Measurements from ENCODE around the gene FSHB.

FSHB gene

DNA sequence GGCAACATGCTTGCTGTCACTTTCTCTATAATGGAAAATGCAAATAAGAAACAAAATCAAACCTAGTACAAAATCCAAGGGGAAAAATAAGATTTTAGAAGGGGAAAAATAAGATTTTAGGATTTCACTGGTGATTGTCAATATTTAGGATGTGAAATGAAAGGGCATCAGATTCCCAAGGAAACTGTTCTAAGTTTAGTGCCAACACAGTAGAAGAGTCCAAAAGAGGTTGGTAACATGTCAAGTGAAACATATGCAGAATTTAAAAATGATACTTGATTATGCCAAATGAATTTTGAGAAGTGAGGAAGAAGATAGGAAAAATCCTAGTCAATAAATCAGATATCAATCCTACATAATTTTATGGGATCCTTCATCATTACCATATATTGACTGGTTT is 46.4 kb downstream of the FSHB start:
- H3K14ac ChIP-seq (ENCODE audit: low read length): no peak overlapping the region
- no peak overlapping the region for H2AK5ac ChIP-seq (ENCODE audit: low read depth, low read length)
- no peak overlapping the region for H3K9ac ChIP-seq (ENCODE audit: low read depth, low read length, poor library complexity)
- H3K27ac ChIP-seq (replicated peaks; ENCODE audit: low read length): no peak overlapping the region
- H3K79me1 ChIP-seq (ENCODE audit: low read depth, low read length): no peaks in the 10 kb centered on the region
- no peak overlapping the region for H2BK15ac ChIP-seq (ENCODE audit: low read length)
- no peak overlapping the region for H2AFZ ChIP-seq (ENCODE audit: low read length)
- H2BK12ac ChIP-seq (ENCODE audit: low read length): no peak overlapping the region
- no peaks in the 10 kb centered on the region for H3K4me1 ChIP-seq (ENCODE audit: control insufficient read depth in 2 of 2, insufficient read depth in 1 of 2, low read depth in 1 of 2, low read length in 2 of 2)
- H2BK5ac ChIP-seq (ENCODE audit: low read length): no peak overlapping the region
- no peak overlapping the region for H4K91ac ChIP-seq (ENCODE audit: low read depth, low read length, poor library complexity)
- no peak overlapping the region for H3K18ac ChIP-seq (ENCODE audit: low read length)
- H3K23ac ChIP-seq (ENCODE audit: low read depth, low read length, poor library complexity): no peak overlapping the region
- no peak overlapping the region for H4K8ac ChIP-seq (ENCODE audit: low read depth, low read length)
- DNase-seq (ENCODE audit: low spot score): no peak
- H2BK120ac ChIP-seq (ENCODE audit: low read depth, low read length): no peak overlapping the region
- H3K4me3 ChIP-seq (ENCODE audit: low read length in 2 of 2): no peak overlapping the region
- no peaks in the 10 kb centered on the region for H3K9me3 ChIP-seq (replicated peaks in 1 of 2; ENCODE audit: control insufficient read depth in 2 of 2, insufficient read depth in 1 of 2, low read depth in 1 of 2, low read length in 2 of 2)
- H3K4me2 ChIP-seq (ENCODE audit: insufficient read depth, low read length, poor library complexity, severe bottlenecking): no peak overlapping the region
- no peak overlapping the region for H3K4ac ChIP-seq (ENCODE audit: low read length)
- no peaks in the 10 kb centered on the region for H3K27me3 ChIP-seq (ENCODE audit: control insufficient read depth in 3 of 3, insufficient read depth in 3 of 3, low read depth in 1 of 3, low read length in 3 of 3)
- no peaks in the 10 kb centered on the region for H3K36me3 ChIP-seq (replicated peaks in 1 of 2; ENCODE audit: control insufficient read depth in 2 of 2, insufficient read depth in 2 of 2, low read length in 2 of 2)

- no peak overlapping the region for H4K91ac ChIP-seq (ENCODE audit: low read depth, low read length, poor library complexity)
- DNase-seq (ENCODE audit: low spot score): no peak
- no peak overlapping the region for H4K8ac ChIP-seq (ENCODE audit: low read depth, low read length)
- no peaks in the 10 kb centered on the region for H3K36me3 ChIP-seq (replicated peaks in 1 of 2; ENCODE audit: control insufficient read depth in 2 of 2, insufficient read depth in 2 of 2, low read length in 2 of 2)
- no peak overlapping the region for H2AFZ ChIP-seq (ENCODE audit: low read length)
- no peak overlapping the region for H3K4me2 ChIP-seq (ENCODE audit: insufficient read depth, low read length, poor library complexity, severe bottlenecking)
- no peak overlapping the region for H2BK15ac ChIP-seq (ENCODE audit: low read length)
- no peak overlapping the region for H2BK5ac ChIP-seq (ENCODE audit: low read length)
- no peaks in the 10 kb centered on the region for H3K9me3 ChIP-seq (replicated peaks in 1 of 2; ENCODE audit: control insufficient read depth in 2 of 2, insufficient read depth in 1 of 2, low read depth in 1 of 2, low read length in 2 of 2)
- no peaks in the 10 kb centered on the region for H3K79me1 ChIP-seq (ENCODE audit: low read depth, low read length)
- no peak overlapping the region for H3K9ac ChIP-seq (ENCODE audit: low read depth, low read length, poor library complexity)
- no peaks in the 10 kb centered on the region for H3K27me3 ChIP-seq (ENCODE audit: control insufficient read depth in 3 of 3, insufficient read depth in 3 of 3, low read depth in 1 of 3, low read length in 3 of 3)
- H3K14ac ChIP-seq (ENCODE audit: low read length): no peak overlapping the region
- WGBS, 2 donors (ENCODE audit: extremely low coverage in 2 of 2, insufficient read length in 2 of 2, insufficient replicate concordance in 1 of 2): no CpG with 5 or more reads among the region's 2 CpGs
- H3K4me1 ChIP-seq (ENCODE audit: control insufficient read depth in 2 of 2, insufficient read depth in 1 of 2, low read depth in 1 of 2, low read length in 2 of 2): peaks cover 0 to 2% of the 10 kb centered on the region in 2 donors
- H3K18ac ChIP-seq (ENCODE audit: low read length): no peak overlapping the region
- no peak overlapping the region for H2BK120ac ChIP-seq (ENCODE audit: low read depth, low read length)
- no peak overlapping the region for H3K4ac ChIP-seq (ENCODE audit: low read length)
- no peak overlapping the region for H3K23ac ChIP-seq (ENCODE audit: low read depth, low read length, poor library complexity)
- no peak overlapping the region for H2AK5ac ChIP-seq (ENCODE audit: low read depth, low read length)
- no peak overlapping the region for H3K27ac ChIP-seq (replicated peaks; ENCODE audit: low read length)
- no peak overlapping the region for H3K4me3 ChIP-seq (ENCODE audit: low read length in 2 of 2)
- no peak overlapping the region for H2BK12ac ChIP-seq (ENCODE audit: low read length)
Observed at GRCh38 chr11:30279796-30280195, 49.0 kb downstream of the FSHB start.

GRCh38 chr11:30281476-30282288 is 50.9 kb downstream of the FSHB start:
- peak overlapping the region; percentile 52 for H2AK5ac ChIP-seq (ENCODE audit: low read depth, low read length)
- no peaks in the 10 kb centered on the region for H3K27me3 ChIP-seq (ENCODE audit: control insufficient read depth in 3 of 3, insufficient read depth in 3 of 3, low read depth in 1 of 3, low read length in 3 of 3)
- no peak overlapping the region for H3K4ac ChIP-seq (ENCODE audit: low read length)
- H3K4me1 ChIP-seq (ENCODE audit: control insufficient read depth in 2 of 2, insufficient read depth in 1 of 2, low read depth in 1 of 2, low read length in 2 of 2): peaks cover 0 to 2% of the 10 kb centered on the region in 2 donors
- H3K79me1 ChIP-seq (ENCODE audit: low read depth, low read length): no peaks in the 10 kb centered on the region
- H2BK12ac ChIP-seq (ENCODE audit: low read length): no peak overlapping the region
- no peak overlapping the region for H3K9ac ChIP-seq (ENCODE audit: low read depth, low read length, poor library complexity)
- no peaks in the 10 kb centered on the region for H3K9me3 ChIP-seq (replicated peaks in 1 of 2; ENCODE audit: control insufficient read depth in 2 of 2, insufficient read depth in 1 of 2, low read depth in 1 of 2, low read length in 2 of 2)
- no peak overlapping the region for H2BK15ac ChIP-seq (ENCODE audit: low read length)
- H3K23ac ChIP-seq (ENCODE audit: low read depth, low read length, poor library complexity): no peak overlapping the region
- no peak overlapping the region for H3K4me3 ChIP-seq (ENCODE audit: low read length in 2 of 2)
- H3K4me2 ChIP-seq (ENCODE audit: insufficient read depth, low read length, poor library complexity, severe bottlenecking): no peak overlapping the region
- no peaks in the 10 kb centered on the region for H3K36me3 ChIP-seq (replicated peaks in 1 of 2; ENCODE audit: control insufficient read depth in 2 of 2, insufficient read depth in 2 of 2, low read length in 2 of 2)
- H4K8ac ChIP-seq (ENCODE audit: low read depth, low read length): no peak overlapping the region
- no CpG with 5 or more reads among the region's 7 CpGs for WGBS, 2 donors (ENCODE audit: extremely low coverage in 2 of 2, insufficient read length in 2 of 2, insufficient replicate concordance in 1 of 2)
- peak overlapping the region; percentile 31 for H2BK120ac ChIP-seq (ENCODE audit: low read depth, low read length)
- H3K14ac ChIP-seq (ENCODE audit: low read length): peak overlapping the region; percentile 56
- H3K27ac ChIP-seq (replicated peaks; ENCODE audit: low read length): no peak overlapping the region
- no peak for DNase-seq (ENCODE audit: low spot score)
- no peak overlapping the region for H2AFZ ChIP-seq (ENCODE audit: low read length)
- H3K18ac ChIP-seq (ENCODE audit: low read length): peak overlapping the region; percentile 83
- H4K91ac ChIP-seq (ENCODE audit: low read depth, low read length, poor library complexity): peak overlapping the region; percentile 22
- H2BK5ac ChIP-seq (ENCODE audit: low read length): no peak overlapping the region

- no peak overlapping the region for H2BK5ac ChIP-seq (ENCODE audit: low read length)
- peak overlapping the region; percentile 52 for H2AK5ac ChIP-seq (ENCODE audit: low read depth, low read length)
- H3K9ac ChIP-seq (ENCODE audit: low read depth, low read length, poor library complexity): no peak overlapping the region
- no peak for DNase-seq (ENCODE audit: low spot score)
- H3K4me3 ChIP-seq (ENCODE audit: low read length in 2 of 2): peak overlapping the region in 1 of 2 donors; percentile 55
- no CpG with 5 or more reads among the region's 3 CpGs for WGBS, 2 donors (ENCODE audit: extremely low coverage in 2 of 2, insufficient read length in 2 of 2, insufficient replicate concordance in 1 of 2)
- H3K4me1 ChIP-seq (ENCODE audit: control insufficient read depth in 2 of 2, insufficient read depth in 1 of 2, low read depth in 1 of 2, low read length in 2 of 2): peaks cover 2 to 3% of the 10 kb centered on the region in 2 donors
- no peak overlapping the region for H3K27ac ChIP-seq (replicated peaks; ENCODE audit: low read length)
- no peak overlapping the region for H4K8ac ChIP-seq (ENCODE audit: low read depth, low read length)
- peak overlapping the region; percentile 22 for H4K91ac ChIP-seq (ENCODE audit: low read depth, low read length, poor library complexity)
- no peaks in the 10 kb centered on the region for H3K27me3 ChIP-seq (ENCODE audit: control insufficient read depth in 3 of 3, insufficient read depth in 3 of 3, low read depth in 1 of 3, low read length in 3 of 3)
- H3K4me2 ChIP-seq (ENCODE audit: insufficient read depth, low read length, poor library complexity, severe bottlenecking): no peak overlapping the region
- no peak overlapping the region for H3K18ac ChIP-seq (ENCODE audit: low read length)
- H3K14ac ChIP-seq (ENCODE audit: low read length): no peak overlapping the region
- no peak overlapping the region for H3K4ac ChIP-seq (ENCODE audit: low read length)
- no peaks in the 10 kb centered on the region for H3K36me3 ChIP-seq (replicated peaks in 1 of 2; ENCODE audit: control insufficient read depth in 2 of 2, insufficient read depth in 2 of 2, low read length in 2 of 2)
- H2BK12ac ChIP-seq (ENCODE audit: low read length): no peak overlapping the region
- H3K79me1 ChIP-seq (ENCODE audit: low read depth, low read length): no peaks in the 10 kb centered on the region
- no peak overlapping the region for H2AFZ ChIP-seq (ENCODE audit: low read length)
- no peak overlapping the region for H2BK15ac ChIP-seq (ENCODE audit: low read length)
- no peak overlapping the region for H3K23ac ChIP-seq (ENCODE audit: low read depth, low read length, poor library complexity)
- H2BK120ac ChIP-seq (ENCODE audit: low read depth, low read length): peak overlapping the region; percentile 31
- no peaks in the 10 kb centered on the region for H3K9me3 ChIP-seq (replicated peaks in 1 of 2; ENCODE audit: control insufficient read depth in 2 of 2, insufficient read depth in 1 of 2, low read depth in 1 of 2, low read length in 2 of 2)
Observed at GRCh38 chr11:30282289-30282631, 51.4 kb downstream of the FSHB start.
